ENCODE data around the gene RTL5. TPM values are rescaled to one million over a fixed set of nuclear protein-coding genes. Genes with fewer than 3 reads are reported as not detected.

The RTL5 gene
- total RNA-seq, 1 donor from 2014 or later = 19.5 TPM

DNA sequence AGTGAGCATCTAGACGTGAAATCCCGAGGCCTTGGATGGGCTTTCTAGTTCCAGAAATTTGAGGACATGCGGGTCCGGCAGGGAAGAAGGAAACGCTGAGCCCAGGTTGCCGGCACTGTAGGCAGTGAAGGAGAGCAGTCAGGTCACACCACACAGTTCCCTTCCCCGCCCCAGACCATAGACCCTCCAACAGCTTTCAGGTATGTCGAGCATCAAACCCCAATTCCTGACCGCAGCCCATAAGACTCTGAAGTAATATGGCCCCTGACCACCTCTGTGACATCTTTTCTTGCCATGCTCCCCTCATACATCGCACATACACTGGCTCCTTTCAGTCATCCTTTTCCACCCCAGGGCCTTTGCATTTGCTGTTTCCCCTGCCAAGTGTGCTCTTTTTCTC, 23.0 kb downstream of the RTL5 start:
- Mint-ChIP-seq H3K27me3 (ENCODE audit: unreplicated experiment) (no peaks in the 10 kb centered on the region), H3K4me1 (ENCODE audit: unreplicated experiment) (peaks cover 2% of the 10 kb centered on the region), H3K27ac (ENCODE audit: unreplicated experiment) (no peak overlapping the region), H3K9me3 (ENCODE audit: unreplicated experiment) (peaks cover 4% of the 10 kb centered on the region), H3K4me3 (ENCODE audit: unreplicated experiment) (no peak overlapping the region), H3K36me3 (ENCODE audit: unreplicated experiment) (no peaks in the 10 kb centered on the region)
- TF ChIP-seq, protein P1, sequence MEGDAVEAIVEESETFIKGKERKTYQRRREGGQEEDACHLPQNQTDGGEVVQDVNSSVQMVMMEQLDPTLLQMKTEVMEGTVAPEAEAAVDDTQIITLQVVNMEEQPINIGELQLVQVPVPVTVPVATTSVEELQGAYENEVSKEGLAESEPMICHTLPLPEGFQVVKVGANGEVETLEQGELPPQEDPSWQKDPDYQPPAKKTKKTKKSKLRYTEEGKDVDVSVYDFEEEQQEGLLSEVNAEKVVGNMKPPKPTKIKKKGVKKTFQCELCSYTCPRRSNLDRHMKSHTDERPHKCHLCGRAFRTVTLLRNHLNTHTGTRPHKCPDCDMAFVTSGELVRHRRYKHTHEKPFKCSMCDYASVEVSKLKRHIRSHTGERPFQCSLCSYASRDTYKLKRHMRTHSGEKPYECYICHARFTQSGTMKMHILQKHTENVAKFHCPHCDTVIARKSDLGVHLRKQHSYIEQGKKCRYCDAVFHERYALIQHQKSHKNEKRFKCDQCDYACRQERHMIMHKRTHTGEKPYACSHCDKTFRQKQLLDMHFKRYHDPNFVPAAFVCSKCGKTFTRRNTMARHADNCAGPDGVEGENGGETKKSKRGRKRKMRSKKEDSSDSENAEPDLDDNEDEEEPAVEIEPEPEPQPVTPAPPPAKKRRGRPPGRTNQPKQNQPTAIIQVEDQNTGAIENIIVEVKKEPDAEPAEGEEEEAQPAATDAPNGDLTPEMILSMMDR (IDR thresholded peaks at IDR 0.05) = no peak
- no peak for DNase-seq (ENCODE audit: extremely low spot score, unreplicated experiment)

DNA sequence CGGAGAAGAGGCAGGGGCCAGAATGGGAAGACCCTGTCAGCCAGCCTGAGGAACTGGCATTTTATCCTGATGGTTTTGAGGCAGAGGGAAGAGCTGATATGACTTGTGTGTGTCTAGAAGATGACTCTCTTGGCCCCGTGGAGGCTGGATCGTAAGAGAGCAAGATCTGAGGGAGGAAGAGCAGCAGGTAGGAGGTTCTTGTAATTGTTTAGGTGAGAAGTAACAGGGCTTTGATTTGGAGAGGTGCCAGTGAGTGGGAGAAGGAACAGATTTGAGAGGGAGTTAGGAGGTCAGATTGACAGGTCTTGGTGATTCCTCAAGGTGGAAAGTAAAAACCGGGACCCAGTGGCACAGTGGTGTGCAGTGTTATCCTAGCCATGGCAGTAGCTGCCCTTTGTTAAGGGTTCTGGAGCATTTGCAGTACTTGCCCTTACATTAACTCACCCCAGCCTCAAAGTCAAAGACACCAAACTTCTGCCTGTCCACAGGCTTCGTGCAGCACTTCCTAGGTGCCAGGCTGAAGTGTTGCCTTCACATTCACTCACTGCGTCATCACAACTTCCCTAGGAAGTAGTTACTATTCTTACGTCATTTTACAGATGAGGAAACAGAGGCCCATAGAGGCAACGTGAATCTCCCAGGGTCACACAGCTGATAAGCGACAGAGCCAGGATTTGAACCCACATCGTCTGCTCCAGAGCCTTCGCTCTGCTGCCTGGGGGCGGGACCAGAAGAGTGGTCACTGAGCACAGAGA, 23.7 kb downstream of the RTL5 start:
- TF ChIP-seq, protein P1 (IDR thresholded peaks at IDR 0.05) = no peak
- no peaks in the 10 kb centered on the region for H3K36me3 Mint-ChIP-seq (ENCODE audit: unreplicated experiment)
- no peak for DNase-seq (ENCODE audit: extremely low spot score, unreplicated experiment)
- no peak overlapping the region for H3K27ac Mint-ChIP-seq (ENCODE audit: unreplicated experiment)
- H3K27me3 Mint-ChIP-seq (ENCODE audit: unreplicated experiment) = no peaks in the 10 kb centered on the region
- H3K9me3 Mint-ChIP-seq (ENCODE audit: unreplicated experiment) = peaks cover 4% of the 10 kb centered on the region
- no peak overlapping the region for H3K4me3 Mint-ChIP-seq (ENCODE audit: unreplicated experiment)
- H3K4me1 Mint-ChIP-seq (ENCODE audit: unreplicated experiment) = peaks cover 2% of the 10 kb centered on the region

DNA sequence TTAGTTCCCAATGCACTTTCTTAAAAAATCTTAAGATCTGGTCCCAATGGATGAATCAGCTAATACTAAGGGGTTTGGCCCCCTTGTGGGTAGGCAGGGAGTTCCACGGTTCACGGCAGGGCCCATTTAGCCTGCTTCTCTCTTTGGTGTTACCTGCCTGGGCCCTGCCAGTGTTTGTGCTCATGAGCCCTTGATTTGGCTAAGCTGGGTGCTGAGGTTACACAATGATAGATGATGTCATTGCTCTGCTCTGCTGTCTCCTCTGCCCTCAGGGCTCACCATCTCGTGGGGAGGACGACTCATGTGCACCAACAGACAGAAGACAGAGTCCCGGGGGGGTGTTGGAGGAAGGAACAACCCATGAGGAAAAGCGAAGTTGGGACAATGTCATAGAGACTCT, 24.4 kb downstream of the RTL5 start:
- no peak overlapping the region for H3K27ac Mint-ChIP-seq (ENCODE audit: unreplicated experiment)
- H3K36me3 Mint-ChIP-seq (ENCODE audit: unreplicated experiment) = no peaks in the 10 kb centered on the region
- TF ChIP-seq, protein P1 (IDR thresholded peaks at IDR 0.05) = no peak
- no peaks in the 10 kb centered on the region for H3K27me3 Mint-ChIP-seq (ENCODE audit: unreplicated experiment)
- H3K4me3 Mint-ChIP-seq (ENCODE audit: unreplicated experiment) = no peak overlapping the region
- H3K4me1 Mint-ChIP-seq (ENCODE audit: unreplicated experiment) = peaks cover 2% of the 10 kb centered on the region
- peaks cover 4% of the 10 kb centered on the region for H3K9me3 Mint-ChIP-seq (ENCODE audit: unreplicated experiment)
- no peak for DNase-seq (ENCODE audit: extremely low spot score, unreplicated experiment)

DNA sequence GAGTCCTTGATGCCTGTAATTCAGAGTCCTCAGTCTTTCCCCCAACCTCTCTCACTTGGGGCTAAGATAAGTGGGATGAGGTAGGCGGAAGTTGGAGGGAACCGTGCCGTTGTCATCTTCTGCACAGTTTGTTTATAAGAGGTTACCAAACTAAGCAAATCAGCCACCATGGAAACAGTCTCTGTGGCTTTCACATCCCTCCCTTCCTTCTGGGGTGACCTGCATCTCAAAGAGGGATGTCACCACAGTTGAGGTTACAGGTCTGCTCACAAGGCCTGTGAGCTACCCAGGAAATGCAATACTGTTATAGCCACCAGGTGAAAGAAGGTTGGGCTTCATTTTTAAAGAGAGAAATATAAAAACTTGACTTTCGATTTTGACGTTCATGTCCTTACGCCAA, 26.3 kb downstream of the RTL5 start:
- Mint-ChIP-seq H3K4me1 (ENCODE audit: unreplicated experiment) (peaks cover 2% of the 10 kb centered on the region), H3K27ac (ENCODE audit: unreplicated experiment) (no peak overlapping the region)
- TF ChIP-seq, protein P1 (IDR thresholded peaks at IDR 0.05) = no peak

DNA sequence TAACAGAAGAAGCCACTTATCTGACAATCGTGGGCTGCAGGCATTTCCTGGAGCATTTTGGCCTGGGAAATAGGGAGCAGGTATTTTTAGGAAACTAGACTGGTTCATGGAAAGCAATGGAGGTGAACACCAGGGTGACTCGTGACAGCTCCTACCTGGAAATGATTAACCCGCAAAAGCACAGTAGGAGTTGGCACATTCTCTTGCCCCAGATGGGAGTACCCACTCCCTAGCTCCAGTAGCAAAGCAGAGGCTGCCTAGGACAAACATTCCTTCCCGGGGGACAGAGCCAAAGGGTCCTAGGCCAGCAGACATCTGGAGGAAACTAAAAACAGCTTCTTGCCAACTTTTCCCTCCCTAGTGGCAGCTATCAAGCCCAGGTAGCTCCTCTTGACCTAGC, 29.0 kb downstream of the RTL5 start:
- H3K4me1 Mint-ChIP-seq (ENCODE audit: unreplicated experiment) = no peaks in the 10 kb centered on the region
- peaks cover 4% of the 10 kb centered on the region for H3K9me3 Mint-ChIP-seq (ENCODE audit: unreplicated experiment)
- H3K27ac Mint-ChIP-seq (ENCODE audit: unreplicated experiment) = no peak overlapping the region
- TF ChIP-seq, protein P1 (IDR thresholded peaks at IDR 0.05) = no peak
- H3K27me3 Mint-ChIP-seq (ENCODE audit: unreplicated experiment) = no peaks in the 10 kb centered on the region
- no peak for DNase-seq (ENCODE audit: extremely low spot score, unreplicated experiment)
- H3K36me3 Mint-ChIP-seq (ENCODE audit: unreplicated experiment) = no peaks in the 10 kb centered on the region
- H3K4me3 Mint-ChIP-seq (ENCODE audit: unreplicated experiment) = no peak overlapping the region

More for the DNA sequence above, 26.3 kb downstream of the RTL5 start:
- no peak overlapping the region for H3K4me3 Mint-ChIP-seq (ENCODE audit: unreplicated experiment)
- H3K36me3 Mint-ChIP-seq (ENCODE audit: unreplicated experiment) = no peaks in the 10 kb centered on the region
- DNase-seq (ENCODE audit: extremely low spot score, unreplicated experiment) = no peak
- no peaks in the 10 kb centered on the region for H3K27me3 Mint-ChIP-seq (ENCODE audit: unreplicated experiment)
- H3K9me3 Mint-ChIP-seq (ENCODE audit: unreplicated experiment) = peaks cover 4% of the 10 kb centered on the region
